GM19452 (cell line): ENCODE results near the gene TLR9.

ENCODE experiments used
- ATAC-seq: cut with Tn5 transposase; IDR thresholded peaks from one replicate; pipeline ENCODE4 v1.9.1; 2021; ENCODE audit not compliant: unreplicated experiment

TLR9 gene

GRCh38 chr3:52233108-52233591, 7.7 kb upstream of the TLR9 start:
- ATAC-seq = no peak

GRCh38 chr3:52232279-52233107, 7.0 kb upstream of the TLR9 start:
- ATAC-seq = no peak

GRCh38 chr3:52231502-52232278, 6.2 kb upstream of the TLR9 start:
- ATAC-seq = no peak

GRCh38 chr3:52230889-52231499, 5.5 kb upstream of the TLR9 start:
- ATAC-seq = no peak

- no peak for ATAC-seq
These were observed 5.0 kb upstream of the TLR9 start for GRCh38 chr3:52230461-52230860.

GRCh38 chr3:52229656-52230055, 4.2 kb upstream of the TLR9 start:
- no peak for ATAC-seq

- no peak for ATAC-seq
These were observed 3.4 kb upstream of the TLR9 start for GRCh38 chr3:52228751-52229291.

GRCh38 chr3:52228266-52228665, 2.8 kb upstream of the TLR9 start:
- no peak for ATAC-seq

- no peak for ATAC-seq
These were observed 2.3 kb upstream of the TLR9 start for GRCh38 chr3:52227766-52228165.

GRCh38 chr3:52227117-52227516, 1.7 kb upstream of the TLR9 start:
- no peak for ATAC-seq

- ATAC-seq = no peak
These were observed 878 bp upstream of the TLR9 start for GRCh38 chr3:52226229-52226817.

GRCh38 chr3:52223449-52224408, 1.7 kb downstream of the TLR9 start:
- ATAC-seq = no peak

- no peak for ATAC-seq
These were observed 2.9 kb downstream of the TLR9 start for GRCh38 chr3:52222319-52223221.

GRCh38 chr3:52221563-52222318, 3.7 kb downstream of the TLR9 start:
- no peak for ATAC-seq

- ATAC-seq = no peak
These were observed 4.3 kb downstream of the TLR9 start for GRCh38 chr3:52221141-52221562.

GRCh38 chr3:52220380-52221026, 4.9 kb downstream of the TLR9 start:
- no peak for ATAC-seq

GRCh38 chr3:52218937-52219650, 6.4 kb downstream of the TLR9 start:
- ATAC-seq = no peak
